Measurements from ENCODE around the gene WDR33.

The WDR33 gene

GRCh38 chr2:127654838-127655175 lies 156.2 kb downstream of the WDR33 start:
- H3K27ac ChIP-seq (ENCODE audit: low read length), result no peak overlapping the region
- no peaks in the 10 kb centered on the region for H3K27me3 ChIP-seq (ENCODE audit: insufficient read depth, low read length)
- H3K4me3 ChIP-seq (ENCODE audit: low read length), result no peak overlapping the region
- no peaks in the 10 kb centered on the region for H3K9me3 ChIP-seq (ENCODE audit: insufficient read depth, low read depth, low read length)
- no peak overlapping the region for H3K9ac ChIP-seq (ENCODE audit: low read depth, low read length)
- H3K4me1 ChIP-seq (ENCODE audit: insufficient read depth, low read length), result peaks cover 5% of the 10 kb centered on the region; the same call in 1 of the 2 replicates
- no peaks in the 10 kb centered on the region for H3K36me3 ChIP-seq (ENCODE audit: insufficient read depth, low read depth, low read length)

- Histone ChIP-seq H3K4me1 (ENCODE audit: insufficient read depth, low read length) (peaks cover 5% of the 10 kb centered on the region; the same call in 1 of the 2 replicates), H3K36me3 (ENCODE audit: insufficient read depth, low read depth, low read length) (no peaks in the 10 kb centered on the region), H3K27ac (ENCODE audit: low read length) (no peak overlapping the region), H3K9me3 (ENCODE audit: insufficient read depth, low read depth, low read length) (no peaks in the 10 kb centered on the region), H3K27me3 (ENCODE audit: insufficient read depth, low read length) (no peaks in the 10 kb centered on the region), H3K4me3 (ENCODE audit: low read length) (no peak overlapping the region), H3K9ac (ENCODE audit: low read depth, low read length) (no peak overlapping the region)
These were observed 156.7 kb downstream of the WDR33 start for GRCh38 chr2:127654084-127654837.

GRCh38 chr2:127653421-127654083 lies 157.4 kb downstream of the WDR33 start:
- no peak overlapping the region for H3K27ac ChIP-seq (ENCODE audit: low read length)
- no peak overlapping the region for H3K4me3 ChIP-seq (ENCODE audit: low read length)
- peaks cover 5% of the 10 kb centered on the region; the same call in 1 of the 2 replicates for H3K4me1 ChIP-seq (ENCODE audit: insufficient read depth, low read length)
- H3K9me3 ChIP-seq (ENCODE audit: insufficient read depth, low read depth, low read length), result no peaks in the 10 kb centered on the region
- H3K36me3 ChIP-seq (ENCODE audit: insufficient read depth, low read depth, low read length), result no peaks in the 10 kb centered on the region
- no peak overlapping the region for H3K9ac ChIP-seq (ENCODE audit: low read depth, low read length)
- no peaks in the 10 kb centered on the region for H3K27me3 ChIP-seq (ENCODE audit: insufficient read depth, low read length)

GRCh38 chr2:127652786-127653357 lies 158.1 kb downstream of the WDR33 start:
- no peak overlapping the region for H3K27ac ChIP-seq (ENCODE audit: low read length)
- no peaks in the 10 kb centered on the region for H3K9me3 ChIP-seq (ENCODE audit: insufficient read depth, low read depth, low read length)
- no peaks in the 10 kb centered on the region for H3K27me3 ChIP-seq (ENCODE audit: insufficient read depth, low read length)
- H3K9ac ChIP-seq (ENCODE audit: low read depth, low read length), result no peak overlapping the region
- peaks cover 5% of the 10 kb centered on the region; the same call in 1 of the 2 replicates for H3K4me1 ChIP-seq (ENCODE audit: insufficient read depth, low read length)
- H3K4me3 ChIP-seq (ENCODE audit: low read length), result no peak overlapping the region
- H3K36me3 ChIP-seq (ENCODE audit: insufficient read depth, low read depth, low read length), result no peaks in the 10 kb centered on the region

- Histone ChIP-seq H3K36me3 (ENCODE audit: insufficient read depth, low read depth, low read length) (no peaks in the 10 kb centered on the region), H3K4me1 (ENCODE audit: insufficient read depth, low read length) (peaks cover 5% of the 10 kb centered on the region; the same call in 1 of the 2 replicates), H3K9me3 (ENCODE audit: insufficient read depth, low read depth, low read length) (no peaks in the 10 kb centered on the region), H3K9ac (ENCODE audit: low read depth, low read length) (no peak overlapping the region), H3K27me3 (ENCODE audit: insufficient read depth, low read length) (no peaks in the 10 kb centered on the region), H3K4me3 (ENCODE audit: low read length) (no peak overlapping the region), H3K27ac (ENCODE audit: low read length) (no peak overlapping the region)
These were observed 158.9 kb downstream of the WDR33 start for GRCh38 chr2:127651971-127652550.

- Histone ChIP-seq H3K4me1 (ENCODE audit: insufficient read depth, low read length) (peaks cover 5% of the 10 kb centered on the region; the same call in 1 of the 2 replicates), H3K36me3 (ENCODE audit: insufficient read depth, low read depth, low read length) (no peaks in the 10 kb centered on the region), H3K27ac (ENCODE audit: low read length) (no peak overlapping the region), H3K4me3 (ENCODE audit: low read length) (no peak overlapping the region), H3K9ac (ENCODE audit: low read depth, low read length) (no peak overlapping the region), H3K9me3 (ENCODE audit: insufficient read depth, low read depth, low read length) (no peaks in the 10 kb centered on the region), H3K27me3 (ENCODE audit: insufficient read depth, low read length) (no peaks in the 10 kb centered on the region)
These were observed 159.6 kb downstream of the WDR33 start for GRCh38 chr2:127651381-127651809.

Measured in iPS-20b (cell line).